HG03196 (cell line): ENCODE data around the gene ABTB1.
"Not testable (repeated sequence)": the region's sequence is repeated elsewhere in the genome, so short reads cannot be mapped to it uniquely, and the experiment has no call there.

ENCODE experiments used
- ATAC-seq: cut with Tn5 transposase; IDR thresholded peaks from one replicate; pipeline ENCODE4 v1.9.1; 2021; ENCODE audit not compliant: unreplicated experiment

ABTB1 gene

GRCh38 chr3:127671523-127672428, 976 bp upstream of the ABTB1 start:
- ATAC-seq, result peak; percentile 12

GRCh38 chr3:127673191-127674100, 694 bp downstream of the ABTB1 start:
- peak; percentile 21 for ATAC-seq

- no peak for ATAC-seq
These were observed 1.5 kb downstream of the ABTB1 start for GRCh38 chr3:127674101-127674721.

GRCh38 chr3:127674790-127675189, 2.0 kb downstream of the ABTB1 start:
- no peak for ATAC-seq

GRCh38 chr3:127675651-127676391, 3.1 kb downstream of the ABTB1 start:
- ATAC-seq, result no peak

- no peak for ATAC-seq
These were observed 3.7 kb downstream of the ABTB1 start for GRCh38 chr3:127676456-127676855.

- ATAC-seq, result no peak
These were observed 4.2 kb downstream of the ABTB1 start for GRCh38 chr3:127676921-127677351.

- no peak for ATAC-seq
These were observed 5.0 kb downstream of the ABTB1 start for GRCh38 chr3:127677541-127678314.

GRCh38 chr3:127678315-127678599, 5.5 kb downstream of the ABTB1 start:
- ATAC-seq, result no peak

GRCh38 chr3:127678611-127679533, 6.1 kb downstream of the ABTB1 start:
- ATAC-seq, result no peak

- no peak for ATAC-seq
These were observed 6.9 kb downstream of the ABTB1 start for GRCh38 chr3:127679534-127680145.

GRCh38 chr3:127680146-127680661, 7.5 kb downstream of the ABTB1 start:
- no peak for ATAC-seq

GRCh38 chr3:127680798-127681221, 8.1 kb downstream of the ABTB1 start:
- no peak for ATAC-seq

- ATAC-seq, result not testable (repeated sequence)
These were observed 9.4 kb downstream of the ABTB1 start for GRCh38 chr3:127682175-127682554.

- no peak for ATAC-seq
These were observed 9.8 kb downstream of the ABTB1 start for GRCh38 chr3:127682561-127682960.

GRCh38 chr3:127684871-127685707, 12.3 kb downstream of the ABTB1 start:
- no peak for ATAC-seq
